ENCODE data around the gene ANO9.
"Not testable (repeated sequence)": the region's sequence is repeated elsewhere in the genome, so short reads cannot be mapped to it uniquely, and the experiment has no call there.

Gene ANO9

GRCh38 chr11:440065-441042 is 1.5 kb downstream of the ANO9 start:
- no peak for DNase-seq
- in situ Hi-C loops (cut with HindIII; ENCODE audit: low pct_ligation_motif_present, low pct_unique_long_range_greater_than_20kb, low sequenced_read_pairs): no loop called here

GRCh38 chr11:439315-440064 is 2.3 kb downstream of the ANO9 start:
- DNase-seq: no peak
- in situ Hi-C loops (cut with HindIII; ENCODE audit: low pct_ligation_motif_present, low pct_unique_long_range_greater_than_20kb, low sequenced_read_pairs): no loop called here

GRCh38 chr11:438101-438844 is 3.5 kb downstream of the ANO9 start:
- in situ Hi-C loops (cut with HindIII; ENCODE audit: low pct_ligation_motif_present, low pct_unique_long_range_greater_than_20kb, low sequenced_read_pairs): no loop called here
- DNase-seq: no peak

- DNase-seq: no peak
- in situ Hi-C loops (cut with HindIII; ENCODE audit: low pct_ligation_motif_present, low pct_unique_long_range_greater_than_20kb, low sequenced_read_pairs): no loop called here
These were observed 4.5 kb downstream of the ANO9 start for GRCh38 chr11:437228-437870.

- in situ Hi-C loops (cut with HindIII; ENCODE audit: low pct_ligation_motif_present, low pct_unique_long_range_greater_than_20kb, low sequenced_read_pairs): not testable (repeated sequence)
These were observed 6.6 kb downstream of the ANO9 start for GRCh38 chr11:434999-435740.

GRCh38 chr11:434496-434895 is 7.3 kb downstream of the ANO9 start:
- in situ Hi-C loops (cut with HindIII; ENCODE audit: low pct_ligation_motif_present, low pct_unique_long_range_greater_than_20kb, low sequenced_read_pairs): no loop called here
- DNase-seq: no peak

More at GRCh38 chr11:434999-435740, 6.6 kb downstream of the ANO9 start:
- not testable (repeated sequence) for DNase-seq

- in situ Hi-C loops (cut with HindIII; ENCODE audit: low pct_ligation_motif_present, low pct_unique_long_range_greater_than_20kb, low sequenced_read_pairs): no loop called here
These were observed 8.2 kb downstream of the ANO9 start for GRCh38 chr11:433641-434040.

GRCh38 chr11:433111-433510 is 8.7 kb downstream of the ANO9 start:
- in situ Hi-C loops (cut with HindIII; ENCODE audit: low pct_ligation_motif_present, low pct_unique_long_range_greater_than_20kb, low sequenced_read_pairs): no loop called here
- DNase-seq: no peak

More at GRCh38 chr11:433641-434040, 8.2 kb downstream of the ANO9 start:
- DNase-seq: no peak

- in situ Hi-C loops (cut with HindIII; ENCODE audit: low pct_ligation_motif_present, low pct_unique_long_range_greater_than_20kb, low sequenced_read_pairs): no loop called here
- no peak for DNase-seq
These were observed 9.2 kb downstream of the ANO9 start for GRCh38 chr11:432501-433100.

- no peak for DNase-seq
- in situ Hi-C loops (cut with HindIII; ENCODE audit: low pct_ligation_motif_present, low pct_unique_long_range_greater_than_20kb, low sequenced_read_pairs): no loop called here
These were observed 9.9 kb downstream of the ANO9 start for GRCh38 chr11:431921-432320.

- DNase-seq: no peak
- in situ Hi-C loops (cut with HindIII; ENCODE audit: low pct_ligation_motif_present, low pct_unique_long_range_greater_than_20kb, low sequenced_read_pairs): no loop called here
These were observed 11.8 kb downstream of the ANO9 start for GRCh38 chr11:429931-430456.

- no peak for DNase-seq
These were observed 12.4 kb downstream of the ANO9 start for GRCh38 chr11:429391-429790.

GRCh38 chr11:428295-428694 is 13.5 kb downstream of the ANO9 start:
- in situ Hi-C loops (cut with HindIII; ENCODE audit: low pct_ligation_motif_present, low pct_unique_long_range_greater_than_20kb, low sequenced_read_pairs): no loop called here

More at GRCh38 chr11:429391-429790, 12.4 kb downstream of the ANO9 start:
- in situ Hi-C loops (cut with HindIII; ENCODE audit: low pct_ligation_motif_present, low pct_unique_long_range_greater_than_20kb, low sequenced_read_pairs): no loop called here

GRCh38 chr11:426851-427250 is 15.0 kb downstream of the ANO9 start:
- in situ Hi-C loops (cut with HindIII; ENCODE audit: low pct_ligation_motif_present, low pct_unique_long_range_greater_than_20kb, low sequenced_read_pairs): no loop called here
- DNase-seq: no peak

More at GRCh38 chr11:428295-428694, 13.5 kb downstream of the ANO9 start:
- no peak for DNase-seq

- no peak for DNase-seq
- in situ Hi-C loops (cut with HindIII; ENCODE audit: low pct_ligation_motif_present, low pct_unique_long_range_greater_than_20kb, low sequenced_read_pairs): no loop called here
These were observed 16.5 kb downstream of the ANO9 start for GRCh38 chr11:425301-425700.

GRCh38 chr11:424766-425165 is 17.0 kb downstream of the ANO9 start:
- in situ Hi-C loops (cut with HindIII; ENCODE audit: low pct_ligation_motif_present, low pct_unique_long_range_greater_than_20kb, low sequenced_read_pairs); DNase-seq: not testable (repeated sequence)

GRCh38 chr11:424232-424631 is 17.6 kb downstream of the ANO9 start:
- in situ Hi-C loops (cut with HindIII; ENCODE audit: low pct_ligation_motif_present, low pct_unique_long_range_greater_than_20kb, low sequenced_read_pairs): no loop called here
- DNase-seq: no peak
